D721Med (cell line): Measurements from ENCODE around the gene NR2E3.

Source experiments
- DNase-seq: peaks from one replicate; pipeline ENCODE4 v3.0.0; 2011; ENCODE audit warnings: low spot score; ENCODE audit not compliant: insufficient read length
- FAIRE-seq: peaks from 2 replicates; lab custom pipeline; 2011; peaks lifted over from hg19 to GRCh38; lab: Jason Lieb, UNC
- CTCF ChIP-seq: IDR thresholded peaks from 2 replicates; pipeline ENCODE4 v1.5.1; 2012; ENCODE audit warnings: mild to moderate bottlenecking, control low read depth; ENCODE audit not compliant: insufficient read depth; ENCODE audit errors: missing control alignments

The NR2E3 gene

GRCh38 chr15:71810256-71811035 is at the start of gene NR2E3:
NR2E3 (plus strand) TSS chr15:71810554; CDS start chr15:71810744, 190 bp downstream.
- FAIRE-seq (no peak), DNase-seq (no peak)
- TF ChIP-seq CTCF: no peak

GRCh38 chr15:71760852-71761251 is 49.5 kb upstream of the NR2E3 start:
- no peak for FAIRE-seq

GRCh38 chr15:71761649-71762048 is 48.7 kb upstream of the NR2E3 start:
- DNase-seq (no peak), FAIRE-seq (no peak)
- TF ChIP-seq CTCF: no peak

More at GRCh38 chr15:71760852-71761251, 49.5 kb upstream of the NR2E3 start:
- no peak for TF ChIP-seq CTCF
- DNase-seq: no peak

GRCh38 chr15:71768184-71768583 is 42.2 kb upstream of the NR2E3 start:
- no peak for FAIRE-seq

GRCh38 chr15:71773206-71773859 is 37.0 kb upstream of the NR2E3 start:
- no peak for TF ChIP-seq CTCF
- DNase-seq (no peak), FAIRE-seq (no peak)

More at GRCh38 chr15:71768184-71768583, 42.2 kb upstream of the NR2E3 start:
- DNase-seq: no peak
- no peak for TF ChIP-seq CTCF

- no peak for DNase-seq
- no peak for TF ChIP-seq CTCF
- FAIRE-seq: no peak
Observed at GRCh38 chr15:71775856-71776255, 34.5 kb upstream of the NR2E3 start.

GRCh38 chr15:71776304-71776703 is 34.0 kb upstream of the NR2E3 start:
- no peak for TF ChIP-seq CTCF
- FAIRE-seq (no peak), DNase-seq (no peak)
